ENCODE results near the gene DEPDC1B.

DNA sequence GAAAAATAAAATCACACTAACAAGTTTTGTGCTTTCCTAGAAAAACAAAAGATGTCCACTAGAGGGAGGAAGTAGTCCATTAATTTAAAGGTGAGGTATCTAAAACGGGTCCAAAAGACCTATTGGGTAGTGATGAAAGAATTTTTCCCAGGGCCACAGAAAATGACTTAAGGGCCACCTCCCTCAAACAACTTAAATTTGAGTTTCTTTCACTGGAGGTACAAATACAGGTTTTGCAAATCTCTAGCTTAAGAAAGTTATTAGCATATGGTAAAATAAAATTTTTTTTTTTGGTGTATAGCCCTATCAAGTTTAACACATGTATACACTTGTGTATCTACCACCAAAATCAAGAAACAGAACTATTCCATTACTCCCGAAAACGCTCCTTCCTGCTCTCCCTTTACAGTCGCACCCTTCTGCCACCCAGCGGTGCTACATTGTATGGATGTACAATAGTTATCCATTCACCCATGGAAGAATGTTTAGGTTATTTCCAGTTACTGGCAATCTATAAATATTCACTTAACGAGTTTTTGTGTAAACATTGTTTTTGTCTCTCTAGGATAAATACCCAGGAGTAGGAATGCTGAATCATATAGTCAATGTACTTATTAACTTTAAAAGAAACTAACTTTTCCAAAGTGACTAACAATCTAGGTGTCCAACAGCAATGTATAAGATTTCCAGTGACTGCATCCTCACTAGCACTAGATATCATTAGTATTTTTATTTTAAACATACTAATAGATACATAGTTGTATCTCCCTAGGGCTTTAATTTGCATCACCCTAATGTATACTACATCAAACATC, 21.9 kb downstream of the DEPDC1B start:
- TF ChIP-seq, protein P1, sequence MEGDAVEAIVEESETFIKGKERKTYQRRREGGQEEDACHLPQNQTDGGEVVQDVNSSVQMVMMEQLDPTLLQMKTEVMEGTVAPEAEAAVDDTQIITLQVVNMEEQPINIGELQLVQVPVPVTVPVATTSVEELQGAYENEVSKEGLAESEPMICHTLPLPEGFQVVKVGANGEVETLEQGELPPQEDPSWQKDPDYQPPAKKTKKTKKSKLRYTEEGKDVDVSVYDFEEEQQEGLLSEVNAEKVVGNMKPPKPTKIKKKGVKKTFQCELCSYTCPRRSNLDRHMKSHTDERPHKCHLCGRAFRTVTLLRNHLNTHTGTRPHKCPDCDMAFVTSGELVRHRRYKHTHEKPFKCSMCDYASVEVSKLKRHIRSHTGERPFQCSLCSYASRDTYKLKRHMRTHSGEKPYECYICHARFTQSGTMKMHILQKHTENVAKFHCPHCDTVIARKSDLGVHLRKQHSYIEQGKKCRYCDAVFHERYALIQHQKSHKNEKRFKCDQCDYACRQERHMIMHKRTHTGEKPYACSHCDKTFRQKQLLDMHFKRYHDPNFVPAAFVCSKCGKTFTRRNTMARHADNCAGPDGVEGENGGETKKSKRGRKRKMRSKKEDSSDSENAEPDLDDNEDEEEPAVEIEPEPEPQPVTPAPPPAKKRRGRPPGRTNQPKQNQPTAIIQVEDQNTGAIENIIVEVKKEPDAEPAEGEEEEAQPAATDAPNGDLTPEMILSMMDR (IDR thresholded peaks at IDR 0.05) = peak in 2 of 4 experiments; percentile 29 to 46
- TF ChIP-seq POLR2A (IDR thresholded peaks at IDR 0.05) = no peak
